Lung microvascular endothelial cell (primary cell): Measurements from ENCODE around the gene MYO9A. TPM values are rescaled to one million over a fixed set of nuclear protein-coding genes. Genes with fewer than 3 reads are reported as not detected.

ENCODE experiments used
- DNase-seq, 2 donors: peaks; one replicate each; pipeline versions ENCODE4 v3.0.0 to v3.0.0-alpha.2; 2010; ENCODE audit warnings: low read depth in 2 of 2
- total RNA-seq: library from RNA; depleted of rRNA; stranded (reverse); fragments of >200 nt; gene quantifications from 2 replicates; pipeline ENCODE4 v1.2.1, GENCODE V29; 2014

The MYO9A gene
- total RNA-seq, 1 donor from 2014 or later, result 23.2 TPM

DNA sequence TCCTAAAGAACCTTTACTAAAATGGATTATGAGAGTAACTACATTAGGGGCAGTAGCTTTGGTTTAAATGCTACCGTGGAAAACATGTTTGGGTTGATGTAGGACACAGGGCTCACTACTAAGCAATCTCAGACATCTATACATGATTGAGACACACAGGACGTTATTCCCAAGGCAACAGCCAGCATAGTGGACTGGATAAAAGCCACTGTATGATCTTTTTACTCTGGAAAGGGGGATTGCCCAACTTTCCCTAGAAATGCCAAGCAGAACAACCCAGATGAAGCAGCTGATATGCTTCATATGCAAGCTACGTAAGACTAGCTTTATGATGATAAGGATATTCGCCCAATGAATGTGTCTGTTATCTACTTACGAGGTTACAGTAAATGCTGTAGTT is 144.6 kb downstream of the MYO9A start:
- DNase-seq, result no peak

GRCh38 chr15:71971905-71972304 is 146.0 kb downstream of the MYO9A start:
- no peak for DNase-seq

DNA sequence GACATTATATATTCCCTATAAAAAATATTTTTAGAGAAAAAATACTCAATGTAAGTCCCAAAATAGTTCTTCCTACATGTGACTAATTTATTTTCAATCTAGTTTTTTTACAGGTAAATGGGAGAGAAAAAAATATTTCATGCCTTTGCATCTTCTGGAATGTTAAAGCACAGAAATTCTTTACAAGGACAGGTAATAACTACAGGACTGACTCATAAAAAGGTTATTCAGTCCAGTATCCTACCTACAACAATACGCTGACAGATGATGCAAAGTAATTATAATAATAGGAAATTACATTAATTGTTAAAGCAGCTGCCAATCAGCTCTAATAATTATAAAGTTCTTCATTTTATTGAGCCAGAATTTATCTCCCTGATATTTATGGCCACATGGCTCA is 147.5 kb downstream of the MYO9A start:
- no peak for DNase-seq

- DNase-seq, result no peak
Measured at GRCh38 chr15:71962537-71962936, 155.4 kb downstream of the MYO9A start.

DNA sequence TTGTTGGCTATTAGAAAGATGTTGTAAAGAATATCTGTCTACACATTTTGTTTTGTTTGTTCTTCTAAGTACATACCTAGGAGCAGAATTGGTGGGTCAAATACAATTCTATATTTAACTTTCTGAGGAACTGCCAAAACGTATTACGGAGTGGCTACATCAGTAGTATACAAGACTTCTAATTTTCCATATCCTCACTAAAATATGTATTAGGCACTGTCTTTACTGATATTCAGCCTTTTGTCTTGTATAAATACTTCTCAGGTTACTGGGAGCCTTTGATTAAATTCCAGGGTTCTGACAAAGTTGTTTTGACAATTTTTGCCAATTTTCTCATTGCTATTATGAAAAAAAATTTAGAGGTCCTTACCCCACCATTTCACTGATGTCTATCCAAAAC is 160.9 kb downstream of the MYO9A start:
- no peak for DNase-seq

GRCh38 chr15:71951134-71951533 is 166.8 kb downstream of the MYO9A start:
- DNase-seq, result no peak

GRCh38 chr15:71945012-71945411 is 172.9 kb downstream of the MYO9A start:
- DNase-seq, result no peak

GRCh38 chr15:71943806-71944205 is 174.1 kb downstream of the MYO9A start:
- no peak for DNase-seq

DNA sequence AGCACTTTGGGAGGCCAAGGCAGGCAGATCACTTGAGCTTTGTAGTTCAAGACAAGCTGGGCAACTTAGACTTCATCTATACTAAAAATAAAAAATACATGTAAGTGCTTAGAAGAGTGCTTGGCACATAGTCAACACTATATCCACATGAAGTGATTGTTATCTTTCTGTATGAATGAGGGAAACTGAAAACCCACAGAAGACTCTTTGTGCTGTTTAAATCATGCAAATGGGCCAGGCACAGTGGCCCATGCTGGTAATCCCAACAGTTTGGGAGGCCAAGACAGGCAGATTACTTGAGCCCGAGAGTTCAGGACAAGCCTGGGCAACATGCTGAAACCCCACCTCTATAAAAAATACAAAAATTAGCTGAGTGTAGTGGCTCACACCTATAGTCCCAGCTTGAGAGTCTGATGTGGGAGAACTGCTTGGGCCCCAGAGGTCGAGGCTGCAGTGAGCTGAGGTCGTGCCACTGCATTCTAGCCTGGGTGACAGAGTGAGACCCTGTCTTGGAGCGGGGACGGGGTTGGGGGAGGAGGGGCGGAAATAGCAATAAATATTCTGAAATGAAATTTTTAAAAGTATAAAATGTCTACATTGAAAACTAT is 177.9 kb downstream of the MYO9A start:
- no peak for DNase-seq

DNA sequence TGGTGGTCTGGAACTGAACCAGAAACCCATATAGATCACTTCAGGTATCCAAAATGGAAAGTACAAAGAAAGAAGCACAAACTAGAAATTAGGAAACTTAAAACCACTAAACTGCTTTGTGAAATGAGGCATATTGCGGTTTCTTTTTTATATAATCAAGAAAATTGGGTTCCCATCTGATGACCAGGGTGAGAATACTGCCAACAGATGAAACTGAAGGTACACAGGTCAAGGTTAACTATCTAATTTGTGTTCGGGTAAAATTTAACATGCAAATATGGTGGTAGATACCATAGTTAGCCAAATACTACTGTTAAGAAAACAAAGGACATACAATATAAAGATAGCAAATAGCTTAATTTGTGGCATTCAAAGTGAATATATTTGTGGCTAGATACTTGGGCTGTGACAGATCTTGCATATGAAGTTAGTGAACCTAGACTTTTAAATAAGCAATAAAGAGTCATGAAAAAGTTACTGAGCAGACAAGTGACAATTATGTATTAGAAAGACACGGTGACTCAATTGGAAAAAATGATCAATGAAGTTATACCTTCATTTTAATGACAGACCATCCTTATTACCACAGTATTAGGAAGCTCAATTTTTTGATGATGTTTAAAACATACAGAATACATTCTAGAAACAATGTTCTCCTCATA is 180.2 kb downstream of the MYO9A start:
- no peak for DNase-seq

DNA sequence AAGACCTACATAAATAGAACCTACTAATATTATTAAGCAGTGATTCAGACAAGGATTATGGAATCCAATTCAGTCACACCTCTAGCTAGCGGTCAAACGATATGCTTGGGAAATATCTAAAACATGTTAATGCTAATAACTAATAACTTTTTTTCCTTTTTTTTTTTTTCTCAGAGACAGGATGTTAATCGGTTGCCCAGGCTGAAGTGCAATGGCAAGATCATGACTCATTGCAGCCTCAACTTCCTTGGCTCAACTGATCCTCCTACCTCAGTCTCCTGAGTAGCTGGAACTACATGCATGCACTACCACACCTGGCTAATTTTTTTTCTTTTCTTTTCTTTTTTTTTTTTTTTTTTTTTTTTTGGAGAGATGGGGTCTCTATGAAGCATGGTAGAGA is 183.5 kb downstream of the MYO9A start:
- no peak for DNase-seq

DNA sequence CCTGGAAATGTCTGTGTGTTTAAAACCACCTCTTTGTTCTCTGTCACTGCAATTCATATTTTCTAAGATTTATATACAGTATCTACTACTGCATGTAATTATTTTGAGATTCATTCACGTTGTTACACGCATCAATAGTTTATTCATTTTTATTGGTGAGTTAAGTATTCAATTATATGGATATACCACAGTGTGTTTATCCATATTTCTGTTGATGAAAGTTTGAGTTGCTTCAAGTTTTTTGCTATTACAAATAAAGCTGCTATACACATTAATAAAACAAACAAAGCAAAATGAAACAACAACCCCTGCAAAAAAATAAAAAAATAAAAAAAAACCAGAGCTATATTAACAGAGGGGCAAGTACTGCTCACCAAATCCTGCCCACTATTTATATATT is 185.3 kb downstream of the MYO9A start:
- DNase-seq, result no peak

DNA sequence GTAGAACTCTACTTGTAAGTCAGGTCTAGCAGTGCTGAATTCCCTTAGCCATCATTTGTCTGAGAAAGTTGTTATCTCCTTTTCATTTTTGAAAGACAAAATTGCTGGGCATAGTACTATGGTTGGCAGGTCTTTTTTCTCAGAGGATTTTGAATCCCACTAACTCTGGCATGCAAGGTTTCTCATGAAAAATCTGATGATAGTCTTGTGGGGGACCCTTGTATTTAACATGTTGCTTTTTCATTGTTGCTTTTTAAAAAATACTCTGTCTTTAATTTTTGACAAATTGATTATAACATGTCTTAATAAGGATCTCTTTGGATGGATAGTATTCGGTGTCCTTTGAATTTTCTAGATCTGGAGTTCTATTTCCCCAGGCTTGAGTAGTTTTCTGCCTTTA is 186.7 kb downstream of the MYO9A start:
- no peak for DNase-seq

DNA sequence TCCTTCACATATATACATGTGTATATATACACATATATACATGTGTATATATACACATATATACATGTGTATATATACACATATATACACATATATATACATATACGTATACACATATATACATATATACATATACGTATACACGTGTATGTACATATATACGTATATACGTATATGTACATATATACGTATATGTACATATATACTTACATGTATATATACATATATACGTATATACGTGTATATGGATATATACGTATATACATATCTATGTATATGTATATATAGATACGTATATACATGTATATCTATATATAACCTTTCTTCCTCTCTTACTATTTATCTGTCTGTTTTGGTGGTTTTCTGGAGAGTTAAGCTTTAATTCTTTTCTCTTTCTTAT is 192.8 kb downstream of the MYO9A start:
- DNase-seq, result no peak

DNA sequence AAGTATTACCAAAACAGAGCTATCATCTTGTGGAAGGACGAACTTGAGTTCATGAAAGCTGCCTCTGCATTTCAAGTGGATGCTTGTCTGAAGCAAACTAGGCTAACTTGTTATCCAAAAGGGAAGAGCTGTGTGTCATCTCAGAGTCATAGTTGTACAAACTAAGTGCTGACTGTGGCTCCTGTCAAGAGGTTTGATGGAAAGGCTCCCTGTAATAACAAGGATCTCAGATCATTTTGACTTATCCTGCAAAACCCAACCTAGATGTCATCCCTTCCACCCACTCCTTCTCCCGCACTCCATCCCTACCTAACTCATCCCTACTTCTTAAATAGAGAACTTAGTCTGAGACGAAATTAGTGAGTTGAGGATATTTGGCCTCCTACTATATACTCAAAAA is 196.8 kb downstream of the MYO9A start:
- DNase-seq, result peak in 1 of 2 donors; percentile 4

- DNase-seq, result no peak
Measured at GRCh38 chr15:71920573-71920972, 197.4 kb downstream of the MYO9A start.

DNA sequence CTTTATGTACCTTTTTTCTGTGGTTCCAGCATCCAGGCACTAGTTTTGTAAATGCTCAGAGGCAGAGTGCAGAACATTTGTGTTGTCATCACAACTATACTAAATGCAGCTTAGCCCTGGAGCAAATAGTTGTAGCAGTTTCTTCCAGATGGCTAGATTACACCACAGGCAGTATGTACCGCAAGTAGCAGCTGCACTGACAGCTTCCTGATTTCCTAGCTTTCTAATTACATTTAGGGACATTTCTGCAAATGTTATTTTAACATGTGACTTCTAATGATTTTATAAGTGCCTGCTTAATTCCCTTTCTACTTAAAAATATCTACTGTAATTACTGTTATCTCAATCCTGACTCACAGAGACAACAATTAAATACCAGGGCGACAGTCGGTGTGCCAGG is 201.1 kb downstream of the MYO9A start:
- DNase-seq, result no peak

DNA sequence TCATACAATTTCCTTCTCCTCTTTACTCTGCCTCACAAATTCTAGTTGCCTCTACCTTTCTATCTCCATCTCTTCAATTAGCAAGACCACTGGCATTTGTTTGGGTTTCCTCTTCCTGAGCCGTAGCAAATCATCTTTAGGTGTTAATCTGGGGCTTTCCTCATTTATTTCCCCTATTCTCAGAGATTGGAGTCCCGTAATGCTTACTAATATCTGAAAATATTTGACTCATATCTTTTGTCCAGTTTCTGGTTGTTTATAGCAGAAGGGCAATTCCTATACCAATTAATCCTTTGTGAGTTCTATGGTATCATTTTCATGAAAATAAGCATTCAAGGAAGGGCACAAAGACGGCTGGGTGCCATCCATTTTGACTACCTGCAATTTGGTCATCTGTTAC is 203.9 kb downstream of the MYO9A start:
- no peak for DNase-seq

DNA sequence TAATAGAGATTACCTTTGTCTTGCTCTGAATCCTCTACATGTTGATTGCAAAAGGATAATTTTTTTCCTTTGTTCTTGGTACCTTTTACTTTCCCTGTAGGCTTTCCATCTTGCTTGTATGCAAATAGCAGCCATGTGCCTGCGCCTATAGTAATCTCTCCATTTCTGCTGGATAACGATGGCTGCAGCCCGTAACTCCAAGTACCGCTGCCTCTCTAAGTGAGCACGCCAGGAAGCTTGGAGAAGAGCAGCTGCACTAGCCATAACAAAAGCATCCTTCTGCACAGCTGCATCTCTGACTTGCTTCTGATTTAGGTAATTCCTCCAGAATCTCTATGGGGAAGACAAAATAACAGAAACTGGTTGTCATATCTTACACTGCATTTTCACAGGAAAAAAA is 218.3 kb downstream of the MYO9A start:
- no peak for DNase-seq

DNA sequence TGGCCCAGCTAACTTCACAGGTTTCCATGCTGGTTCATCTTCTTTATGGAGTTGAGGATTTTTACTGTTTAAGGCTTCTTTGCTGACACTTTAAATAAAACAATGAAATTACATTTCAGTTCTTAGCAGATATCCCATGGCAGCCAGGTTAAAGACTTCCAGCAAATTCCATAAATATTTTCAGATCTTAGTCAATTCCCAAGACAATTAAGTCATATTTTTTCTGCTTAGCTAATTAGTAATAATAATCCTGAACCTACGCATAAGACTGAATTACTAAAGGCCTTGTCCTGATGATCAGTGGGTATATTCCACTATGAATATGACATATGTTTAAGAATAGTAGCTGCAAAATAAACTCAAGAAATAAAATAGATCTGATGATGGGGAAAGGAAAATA is 224.3 kb downstream of the MYO9A start:
- no peak for DNase-seq

GRCh38 chr15:71892335-71892734 is 225.6 kb downstream of the MYO9A start:
- no peak for DNase-seq

- DNase-seq, result no peak
Measured at GRCh38 chr15:71891026-71891425, 226.9 kb downstream of the MYO9A start.

- no peak for DNase-seq
Measured at GRCh38 chr15:71889947-71890346, 228.0 kb downstream of the MYO9A start.

DNA sequence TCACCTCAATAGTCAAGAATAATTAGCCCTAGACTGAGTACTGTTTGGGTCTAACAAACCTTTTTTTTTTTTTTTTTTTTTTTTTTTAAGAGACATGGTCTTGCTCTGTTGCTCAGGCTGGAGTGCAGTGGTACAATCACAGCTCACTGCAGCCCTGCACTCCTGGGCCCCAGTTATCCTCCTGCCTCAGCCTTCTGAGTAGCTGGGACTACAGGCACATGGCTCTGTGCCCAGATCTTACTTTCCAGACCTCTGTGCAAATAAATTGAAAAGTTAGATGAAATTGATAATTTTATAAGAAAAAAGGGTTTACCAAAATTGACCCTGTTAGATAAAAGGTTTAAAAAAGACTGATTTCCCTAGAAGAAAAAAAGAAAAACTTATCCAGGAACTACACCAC is 228.6 kb downstream of the MYO9A start:
- no peak for DNase-seq
